AG10803 (cell line): ENCODE measurements around the gene PLBD1.

Source experiments
- DNase-seq: peaks from one replicate; pipeline ENCODE4 v3.0.0; 2010; ENCODE audit warnings: low read depth
- H3K4me3 ChIP-seq: 2 replicates; pipeline ENCODE4 v1.5.1; 2011; ENCODE audit warnings: mild to moderate bottlenecking, low read length, control low read depth
- TF ChIP-seq, protein P1 (sequence below): conservative IDR thresholded peaks from 2 replicates; pipeline ENCODE4 v1.5.1; 2011; ENCODE audit warnings: mild to moderate bottlenecking, low read length, control low read depth, inconsistent platforms

The PLBD1 gene, protein sequence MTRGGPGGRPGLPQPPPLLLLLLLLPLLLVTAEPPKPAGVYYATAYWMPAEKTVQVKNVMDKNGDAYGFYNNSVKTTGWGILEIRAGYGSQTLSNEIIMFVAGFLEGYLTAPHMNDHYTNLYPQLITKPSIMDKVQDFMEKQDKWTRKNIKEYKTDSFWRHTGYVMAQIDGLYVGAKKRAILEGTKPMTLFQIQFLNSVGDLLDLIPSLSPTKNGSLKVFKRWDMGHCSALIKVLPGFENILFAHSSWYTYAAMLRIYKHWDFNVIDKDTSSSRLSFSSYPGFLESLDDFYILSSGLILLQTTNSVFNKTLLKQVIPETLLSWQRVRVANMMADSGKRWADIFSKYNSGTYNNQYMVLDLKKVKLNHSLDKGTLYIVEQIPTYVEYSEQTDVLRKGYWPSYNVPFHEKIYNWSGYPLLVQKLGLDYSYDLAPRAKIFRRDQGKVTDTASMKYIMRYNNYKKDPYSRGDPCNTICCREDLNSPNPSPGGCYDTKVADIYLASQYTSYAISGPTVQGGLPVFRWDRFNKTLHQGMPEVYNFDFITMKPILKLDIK

DNA sequence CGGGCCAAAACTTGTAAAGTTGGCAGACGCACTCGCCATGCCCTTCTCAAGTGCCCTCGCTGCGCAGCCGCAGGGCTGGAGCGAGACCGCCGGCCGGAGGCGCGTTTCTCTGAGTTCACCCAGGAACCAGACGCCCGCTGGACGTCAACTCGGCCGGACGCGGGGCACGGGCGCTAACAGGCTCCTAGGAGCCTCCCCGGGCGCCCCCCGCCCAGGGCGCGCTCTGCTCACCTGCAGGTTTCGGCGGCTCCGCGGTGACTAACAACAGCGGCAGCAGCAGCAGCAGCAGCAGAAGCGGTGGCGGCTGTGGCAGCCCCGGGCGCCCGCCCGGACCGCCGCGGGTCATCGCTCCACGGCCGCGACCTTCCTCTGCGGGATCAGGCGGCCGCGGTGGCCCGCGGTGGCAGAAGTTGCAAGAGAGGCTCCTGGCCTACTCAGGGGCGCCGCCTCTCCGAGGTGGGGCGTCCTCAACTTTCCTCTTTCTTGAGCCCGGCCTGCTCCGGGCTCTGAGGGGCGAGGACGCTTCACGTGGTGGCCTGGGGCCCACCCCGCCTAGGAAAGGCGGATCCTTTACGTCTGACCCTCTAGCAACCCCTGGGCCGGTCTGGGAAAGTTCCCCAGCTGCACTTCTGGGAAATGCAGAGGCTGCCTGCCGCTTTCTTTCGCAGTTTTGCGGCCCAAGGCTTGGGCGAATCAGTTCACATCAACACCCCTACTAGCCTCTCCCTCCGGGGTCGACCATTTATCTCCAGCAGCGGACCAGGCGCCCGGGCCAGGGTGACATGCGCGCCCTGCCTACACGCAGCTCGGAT is at the start of gene PLBD1:
TSS of gene PLBD1 (minus strand) at position 533 of the 812 bp plus-strand sequence. CDS start at position 346, 187 bp downstream.
- H3K4me3 ChIP-seq = peak within 1 kb of the TSS; percentile 47
- TF ChIP-seq, protein P1, sequence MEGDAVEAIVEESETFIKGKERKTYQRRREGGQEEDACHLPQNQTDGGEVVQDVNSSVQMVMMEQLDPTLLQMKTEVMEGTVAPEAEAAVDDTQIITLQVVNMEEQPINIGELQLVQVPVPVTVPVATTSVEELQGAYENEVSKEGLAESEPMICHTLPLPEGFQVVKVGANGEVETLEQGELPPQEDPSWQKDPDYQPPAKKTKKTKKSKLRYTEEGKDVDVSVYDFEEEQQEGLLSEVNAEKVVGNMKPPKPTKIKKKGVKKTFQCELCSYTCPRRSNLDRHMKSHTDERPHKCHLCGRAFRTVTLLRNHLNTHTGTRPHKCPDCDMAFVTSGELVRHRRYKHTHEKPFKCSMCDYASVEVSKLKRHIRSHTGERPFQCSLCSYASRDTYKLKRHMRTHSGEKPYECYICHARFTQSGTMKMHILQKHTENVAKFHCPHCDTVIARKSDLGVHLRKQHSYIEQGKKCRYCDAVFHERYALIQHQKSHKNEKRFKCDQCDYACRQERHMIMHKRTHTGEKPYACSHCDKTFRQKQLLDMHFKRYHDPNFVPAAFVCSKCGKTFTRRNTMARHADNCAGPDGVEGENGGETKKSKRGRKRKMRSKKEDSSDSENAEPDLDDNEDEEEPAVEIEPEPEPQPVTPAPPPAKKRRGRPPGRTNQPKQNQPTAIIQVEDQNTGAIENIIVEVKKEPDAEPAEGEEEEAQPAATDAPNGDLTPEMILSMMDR = no peak
- peak; percentile 21 for DNase-seq

DNA sequence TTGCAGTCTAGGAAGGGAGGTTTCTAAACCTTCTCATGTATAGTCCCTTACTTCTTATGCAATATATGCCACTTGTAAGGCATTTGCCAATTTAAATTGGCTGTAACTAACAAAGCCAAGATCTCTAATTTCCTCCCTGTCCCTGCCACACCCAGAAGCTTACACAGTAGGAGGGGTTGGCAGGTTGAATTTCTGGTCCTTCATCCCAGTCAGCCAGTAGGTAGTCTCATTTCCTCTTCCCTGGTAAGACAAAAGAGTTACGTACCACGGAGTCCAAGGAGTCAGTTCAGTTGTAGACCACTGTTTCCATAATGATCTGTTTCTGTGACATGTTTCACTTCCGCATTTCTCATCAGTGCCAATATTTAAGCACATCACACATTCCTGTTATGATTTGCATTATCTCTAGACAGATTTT is 47.0 kb upstream of the PLBD1 start:
- no peak for DNase-seq
- H3K4me3 ChIP-seq = no peak overlapping the region
- TF ChIP-seq, protein P1 = no peak

DNA sequence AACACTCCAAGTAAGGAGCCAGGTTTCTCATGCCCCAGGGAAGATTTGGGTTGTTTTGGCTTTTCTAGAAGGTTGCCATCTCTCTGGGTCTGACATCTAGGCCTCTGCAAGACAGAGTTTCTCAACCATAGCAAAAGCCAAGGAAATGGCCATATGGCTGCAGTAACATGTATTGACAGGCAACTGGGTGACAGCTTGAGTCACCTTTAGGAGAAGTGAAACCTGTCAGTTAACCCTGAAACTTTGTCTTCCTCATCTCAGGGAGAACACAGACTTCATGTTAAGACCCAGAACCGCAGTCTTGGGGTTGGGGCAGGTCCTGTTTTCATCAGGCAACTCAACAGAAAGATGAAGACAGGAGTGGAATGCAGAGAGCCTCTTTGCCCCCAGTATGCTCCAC is 46.0 kb upstream of the PLBD1 start:
- TF ChIP-seq, protein P1 = no peak
- DNase-seq = no peak

DNA sequence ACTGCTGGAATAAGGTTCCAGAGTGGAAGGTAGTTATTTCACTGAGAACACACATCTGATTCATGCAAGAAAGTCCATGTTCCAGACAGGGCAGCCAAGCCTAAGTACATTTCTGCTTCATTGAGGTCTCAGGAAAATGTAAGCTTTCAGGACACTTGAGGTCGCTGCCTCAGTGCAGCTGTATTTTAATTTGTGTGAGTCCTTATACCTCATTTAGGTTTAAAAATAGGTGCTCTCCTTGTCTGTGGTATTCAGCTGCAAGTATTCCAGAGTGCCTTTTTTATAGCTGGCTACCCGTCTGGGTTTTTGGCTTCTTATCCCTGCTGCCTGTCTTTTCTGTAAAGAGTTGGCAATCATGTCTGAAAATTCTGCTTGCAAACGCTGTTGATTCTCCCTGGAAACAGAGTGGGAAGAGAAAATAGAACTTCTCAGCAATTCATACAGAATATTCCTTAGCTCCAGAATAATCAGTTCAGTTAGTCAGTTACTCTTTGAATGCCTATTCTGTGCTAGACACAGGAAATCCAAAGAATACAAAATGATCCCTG is 45.3 kb upstream of the PLBD1 start:
- H3K4me3 ChIP-seq = no peak overlapping the region

More for the DNA sequence above, 46.0 kb upstream of the PLBD1 start:
- H3K4me3 ChIP-seq = no peak overlapping the region

DNA sequence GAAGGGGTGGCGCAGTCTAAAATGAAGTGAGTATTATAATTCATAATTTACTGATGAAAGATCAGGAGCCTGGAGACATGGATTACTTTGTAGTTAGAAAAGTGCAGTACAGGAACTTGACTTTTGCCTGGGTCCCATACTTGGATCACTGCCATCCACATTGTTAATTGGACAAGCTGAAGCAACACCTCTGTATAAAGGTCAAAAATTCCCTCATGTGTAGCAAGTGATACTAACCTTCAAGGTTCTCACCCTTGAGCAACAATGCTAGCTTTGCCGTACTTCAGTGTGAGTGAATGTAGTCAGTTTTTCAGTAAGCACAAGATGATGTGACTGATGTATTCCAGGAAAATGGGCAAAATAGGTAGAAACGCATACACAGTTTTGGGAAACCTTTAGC is 44.6 kb upstream of the PLBD1 start:
- TF ChIP-seq, protein P1 = no peak
- H3K4me3 ChIP-seq = no peak overlapping the region
- DNase-seq = no peak

More for the DNA sequence above, 45.3 kb upstream of the PLBD1 start:
- DNase-seq = no peak
- TF ChIP-seq, protein P1 = no peak

DNA sequence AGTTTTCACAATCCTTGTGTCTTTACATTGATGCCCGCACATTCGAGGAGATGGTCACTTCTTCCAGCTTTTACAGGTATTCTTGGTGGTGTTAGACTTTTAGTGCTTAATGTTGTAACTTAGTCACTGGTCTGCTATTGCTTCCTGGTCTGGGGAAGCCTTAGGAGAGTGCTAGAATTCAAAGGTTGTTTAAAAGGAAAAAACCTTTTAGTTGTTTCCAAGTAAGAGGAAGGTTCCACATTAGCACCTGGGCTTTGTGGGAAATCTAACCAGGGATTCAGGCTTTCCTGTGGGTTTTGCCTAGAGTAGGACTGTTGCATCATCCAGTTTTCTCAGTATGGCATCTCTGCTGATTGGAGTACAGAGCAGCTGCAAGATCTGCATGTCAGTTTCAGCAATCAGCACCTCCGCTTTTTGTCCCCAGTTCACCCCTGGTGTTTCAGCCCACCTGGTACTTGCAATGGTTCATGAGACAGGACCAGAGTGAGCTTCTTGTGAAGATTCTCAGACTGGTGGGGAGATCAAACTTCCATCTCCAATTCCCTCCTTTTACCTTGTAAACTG is 44.0 kb upstream of the PLBD1 start:
- TF ChIP-seq, protein P1 = no peak
- no peak overlapping the region for H3K4me3 ChIP-seq
- no peak for DNase-seq
